Nucleus accumbens (tissue), 56 donors: ENCODE measurements around the gene ZDHHC14.
"Not testable (repeated sequence)": the region's sequence is repeated elsewhere in the genome, so short reads cannot be mapped to it uniquely, and the experiment has no call there.

ENCODE experiments used
- DNase-seq, 56 donors: peaks; one replicate each; lab custom pipeline; 2025; lab: John Stamatoyannopoulos, UW

ZDHHC14 gene

GRCh38 chr6:157718503-157719187 lies 337.7 kb downstream of the ZDHHC14 start:
- no peak for DNase-seq

- not testable (repeated sequence) for DNase-seq
Measured at GRCh38 chr6:157720964-157721363, 340.0 kb downstream of the ZDHHC14 start.

GRCh38 chr6:157721426-157721825 lies 340.4 kb downstream of the ZDHHC14 start:
- no peak for DNase-seq

GRCh38 chr6:157721830-157722229 lies 340.8 kb downstream of the ZDHHC14 start:
- no peak for DNase-seq

GRCh38 chr6:157723376-157723775 lies 342.4 kb downstream of the ZDHHC14 start:
- no peak for DNase-seq

GRCh38 chr6:157724138-157724820 lies 343.3 kb downstream of the ZDHHC14 start:
- no peak for DNase-seq

- no peak for DNase-seq
Measured at GRCh38 chr6:157724960-157725741, 344.2 kb downstream of the ZDHHC14 start.

GRCh38 chr6:157725836-157726235 lies 344.8 kb downstream of the ZDHHC14 start:
- no peak for DNase-seq

GRCh38 chr6:157726892-157727628 lies 346.1 kb downstream of the ZDHHC14 start:
- DNase-seq, result peak in 4 of 56 donors; percentile 3 to 25 (median 12)
